ENCODE results near the gene KIF2A.

KIF2A gene

DNA sequence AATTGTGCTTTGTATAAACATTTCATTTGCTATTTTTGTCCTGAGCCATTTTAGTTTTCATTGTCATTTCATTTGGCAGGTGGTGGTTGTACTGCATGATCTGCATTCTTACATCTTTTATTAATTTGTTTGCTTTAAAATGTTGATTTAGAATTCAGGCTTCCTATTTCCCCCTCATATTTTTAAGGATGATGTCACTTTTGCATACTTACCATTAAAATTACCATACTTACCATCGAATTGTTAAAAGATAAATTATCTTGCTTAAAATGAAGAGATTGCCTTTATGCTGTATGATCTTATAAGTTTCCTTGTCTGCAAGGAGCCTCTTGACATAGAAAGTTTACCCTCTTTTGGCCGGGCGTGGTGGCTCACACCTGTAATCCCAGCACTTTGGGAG is 66.6 kb downstream of the KIF2A start:
- DNase-seq (ENCODE audit: insufficient read length, low spot score): no peak

DNA sequence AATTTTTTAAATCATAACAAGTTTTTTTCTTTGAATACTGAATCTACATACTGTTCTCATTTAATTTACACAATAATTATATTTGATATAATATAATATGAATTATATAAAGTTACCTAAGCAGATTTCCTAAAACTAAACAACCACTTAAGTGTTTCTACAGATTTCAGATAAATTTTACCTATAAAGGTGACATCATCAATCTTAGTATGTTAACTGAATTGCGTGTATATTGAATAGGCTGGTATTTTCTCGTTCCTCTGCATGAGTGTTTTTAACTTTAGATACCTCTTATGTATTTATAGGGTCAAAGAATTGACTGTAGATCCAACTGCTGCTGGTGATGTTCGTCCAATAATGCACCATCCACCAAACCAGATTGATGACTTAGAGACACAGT is 67.4 kb downstream of the KIF2A start:
- FAIRE-seq (no peak), DNase-seq (ENCODE audit: insufficient read length, low spot score) (no peak)

More for the DNA sequence above, 66.6 kb downstream of the KIF2A start:
- FAIRE-seq: no peak

DNA sequence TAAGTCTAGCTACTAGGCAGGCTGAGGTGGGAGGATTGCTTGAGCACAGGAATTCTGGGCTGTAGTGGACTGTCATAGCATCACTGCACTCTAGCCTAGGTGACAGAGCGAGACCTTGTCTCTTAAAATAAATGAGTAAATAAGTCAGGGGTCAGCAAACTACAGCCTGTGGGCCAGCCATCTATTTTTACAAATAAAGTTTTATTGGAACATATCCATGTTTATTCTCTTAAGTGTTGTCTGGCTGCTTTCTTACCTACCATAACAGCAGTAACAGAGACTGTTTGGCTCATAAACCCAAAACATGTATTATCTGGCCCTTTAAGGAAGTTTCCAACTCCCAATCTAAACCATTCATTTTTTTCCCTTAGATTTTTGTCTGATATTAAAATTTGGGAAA is 68.1 kb downstream of the KIF2A start:
- no peak for FAIRE-seq
- no peak for DNase-seq (ENCODE audit: insufficient read length, low spot score)

DNA sequence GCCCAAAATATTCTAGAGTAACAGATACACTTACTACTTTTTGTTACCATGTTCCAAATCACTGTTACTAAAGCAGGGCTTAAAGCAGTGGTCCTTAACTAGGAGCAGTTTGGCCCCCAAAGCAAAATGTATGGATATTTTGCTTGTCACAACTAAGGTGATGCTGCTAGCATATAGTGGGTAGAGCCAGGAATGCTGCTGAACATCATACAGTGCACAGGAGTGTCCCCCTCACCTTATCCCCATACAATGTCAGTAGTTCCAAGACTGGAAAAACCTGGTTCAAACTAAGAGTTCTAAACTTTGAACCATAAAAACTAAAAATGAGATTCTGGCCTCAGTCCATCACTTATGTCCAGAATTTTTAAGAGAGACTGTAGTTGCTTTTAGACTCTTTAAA is 69.6 kb downstream of the KIF2A start:
- DNase-seq (ENCODE audit: insufficient read length, low spot score) (no peak), FAIRE-seq (no peak)

DNA sequence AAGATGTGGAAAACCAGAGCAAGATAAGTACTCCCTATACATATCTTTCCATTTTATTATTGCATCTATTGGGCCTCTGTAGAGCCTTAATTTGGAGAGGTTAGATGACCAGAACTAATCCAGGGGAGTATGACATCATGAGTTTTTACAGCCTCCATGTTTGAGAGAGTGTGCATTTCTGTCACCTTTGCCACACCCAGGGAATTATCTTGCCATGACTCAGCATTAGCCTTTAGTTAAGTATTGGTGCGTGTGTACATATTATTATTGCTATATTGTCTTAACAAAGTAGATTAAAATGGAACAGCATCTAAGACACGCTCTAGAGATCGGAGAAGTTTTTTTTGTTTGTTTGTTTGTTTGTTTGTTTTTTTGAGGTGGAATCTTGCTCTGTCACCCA is 70.1 kb downstream of the KIF2A start:
- no peak for DNase-seq (ENCODE audit: insufficient read length, low spot score)
- FAIRE-seq: no peak

DNA sequence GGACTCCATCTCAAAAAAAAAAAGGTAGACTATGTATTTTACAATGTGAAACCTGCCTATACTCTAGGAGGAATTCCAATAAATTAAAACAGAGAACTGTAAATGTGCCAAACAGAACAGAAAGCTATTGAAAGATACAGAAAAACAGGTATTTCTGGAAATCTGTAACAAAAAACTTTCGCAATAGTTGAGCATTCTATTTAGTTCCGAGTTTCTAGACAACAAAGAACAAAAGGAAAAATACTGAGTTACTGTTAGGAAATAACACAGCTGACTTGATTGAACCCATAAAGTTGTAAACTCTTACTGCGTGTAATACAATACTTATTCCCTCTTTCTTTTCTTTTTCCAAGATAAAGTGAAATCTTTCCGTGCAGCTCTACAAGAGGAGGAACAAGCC is 79.1 kb downstream of the KIF2A start:
- DNase-seq (ENCODE audit: insufficient read length, low spot score) (no peak), FAIRE-seq (no peak)

DNA sequence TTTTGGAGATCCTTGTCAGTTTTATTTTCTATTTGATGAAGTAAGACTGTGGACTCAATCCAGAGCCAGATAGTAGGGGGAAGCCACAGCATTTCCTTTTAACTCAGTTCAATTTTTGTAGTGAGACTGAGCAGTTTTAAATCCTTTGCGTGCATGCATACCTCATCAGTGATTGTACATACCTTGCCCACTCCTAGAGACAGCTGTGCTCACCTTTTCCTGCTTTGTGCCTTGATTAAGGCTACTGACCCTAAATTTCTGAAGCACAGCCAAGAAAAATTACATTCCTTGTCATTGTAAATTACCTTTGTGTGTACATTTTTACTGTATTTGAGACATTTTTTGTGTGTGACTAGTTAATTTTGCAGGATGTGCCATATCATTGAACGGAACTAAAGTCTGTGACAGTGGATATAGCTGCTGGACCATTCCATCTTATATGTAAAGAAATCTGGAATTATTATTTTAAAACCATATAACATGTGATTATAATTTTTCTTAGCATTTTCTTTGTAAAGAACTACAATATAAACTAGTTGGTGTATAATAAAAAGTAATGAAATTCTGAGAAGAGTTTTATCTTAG is 79.9 kb downstream of the KIF2A start:
- DNase-seq (ENCODE audit: insufficient read length, low spot score) (no peak), FAIRE-seq (no peak)

DNA sequence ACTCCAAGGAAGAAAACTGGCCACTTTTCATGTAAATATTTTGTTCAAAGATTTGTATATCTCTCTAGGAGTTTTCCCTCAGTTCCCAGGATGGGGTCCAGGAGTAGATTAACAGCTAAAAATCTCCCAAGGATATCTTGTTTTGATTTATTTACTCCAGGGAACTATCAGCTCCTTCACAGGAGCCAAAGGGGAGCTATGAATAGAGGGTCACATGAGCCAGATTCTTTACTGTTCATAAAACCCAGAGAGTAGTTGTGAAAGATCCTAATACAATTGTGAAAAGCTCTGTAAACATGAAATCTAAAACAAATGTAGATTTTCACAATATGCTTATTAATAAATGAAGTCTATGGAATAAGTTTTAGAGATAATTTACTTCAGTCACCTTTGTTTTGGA is 80.8 kb downstream of the KIF2A start:
- FAIRE-seq (no peak), DNase-seq (ENCODE audit: insufficient read length, low spot score) (no peak)

DNA sequence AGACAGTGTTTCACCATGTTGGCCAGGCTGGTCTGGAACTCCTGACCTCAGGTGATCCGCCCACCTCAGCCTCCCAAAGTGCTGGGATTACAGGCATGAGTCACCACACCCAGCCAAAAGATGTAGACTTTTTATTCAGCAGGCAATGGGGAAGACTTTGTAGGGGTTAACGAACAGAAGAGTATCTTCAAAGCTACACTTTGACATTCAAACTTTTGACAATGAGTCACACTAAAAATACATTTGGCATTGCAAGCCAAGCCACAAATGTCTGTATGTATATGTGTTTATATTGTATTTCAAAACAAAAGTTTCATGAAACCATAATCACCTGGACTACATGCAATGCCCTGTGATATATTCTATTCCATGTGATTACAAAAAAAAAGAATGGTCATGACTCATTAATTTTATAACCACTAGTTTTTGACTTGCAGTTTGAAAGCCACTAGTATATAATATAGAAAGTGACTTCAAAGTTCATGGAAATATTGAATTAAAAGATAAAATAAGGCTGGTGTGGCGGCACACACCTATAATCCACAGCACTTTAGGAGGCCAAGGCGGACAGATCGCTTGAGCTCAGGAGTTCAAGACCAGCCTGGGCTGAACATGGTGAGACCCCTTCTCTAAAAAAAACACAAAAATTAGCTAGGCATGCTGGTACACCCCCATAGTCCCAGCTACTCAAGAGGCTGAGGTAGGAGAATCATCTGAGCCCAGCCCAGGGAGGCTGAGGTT is 89.4 kb downstream of the KIF2A start:
- no peak for DNase-seq (ENCODE audit: insufficient read length, low spot score)
- FAIRE-seq: no peak

DNA sequence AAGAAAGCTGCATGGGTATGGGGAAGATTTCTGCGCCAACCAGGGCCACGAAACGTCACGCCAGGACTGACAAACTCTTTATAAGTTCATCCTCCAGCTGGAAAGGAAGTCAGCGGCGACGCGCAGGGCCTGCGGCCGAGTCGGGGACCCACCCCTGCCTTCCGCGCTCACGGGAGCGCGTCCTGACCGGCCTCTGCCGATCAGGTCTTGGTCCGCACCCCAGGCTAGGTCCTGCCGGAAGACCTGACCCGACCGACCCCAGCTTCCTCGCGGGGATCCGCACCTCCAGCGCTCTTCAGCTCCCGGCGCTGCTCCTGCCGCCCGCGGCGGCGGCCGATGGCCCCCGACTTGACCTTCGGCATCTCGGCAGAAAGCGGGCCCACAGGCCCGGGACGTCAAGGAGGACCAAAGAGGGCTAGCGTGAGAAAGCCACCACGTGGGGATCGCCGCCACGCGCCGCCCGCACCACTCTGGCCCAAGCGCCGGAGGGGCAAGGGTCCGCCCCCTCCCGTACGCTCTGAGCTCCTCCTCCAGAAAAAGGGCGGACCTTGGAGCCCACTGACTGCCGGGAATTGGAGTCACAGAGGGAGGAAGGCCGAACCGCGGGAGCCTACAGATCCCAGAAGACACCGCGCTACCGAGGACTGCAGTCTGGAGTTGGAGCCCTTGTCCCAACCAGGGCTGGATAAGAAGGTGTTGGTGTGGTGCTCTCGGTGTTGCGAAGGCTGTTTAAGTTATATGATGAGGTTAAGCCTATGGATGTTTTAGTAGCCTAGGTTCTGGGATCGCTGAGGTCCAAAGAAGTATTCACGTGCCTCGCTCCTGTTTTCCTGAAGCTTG is 97.6 kb downstream of the KIF2A start, which contains the start of gene DIMT1:
Gene DIMT1 (minus strand): TSS at position 495 of the 840 bp plus-strand sequence. CDS start 133 bp downstream, at position 362.
- DNase-seq (ENCODE audit: insufficient read length, low spot score) (peak; percentile 73), FAIRE-seq (peak; percentile 98)

DNA sequence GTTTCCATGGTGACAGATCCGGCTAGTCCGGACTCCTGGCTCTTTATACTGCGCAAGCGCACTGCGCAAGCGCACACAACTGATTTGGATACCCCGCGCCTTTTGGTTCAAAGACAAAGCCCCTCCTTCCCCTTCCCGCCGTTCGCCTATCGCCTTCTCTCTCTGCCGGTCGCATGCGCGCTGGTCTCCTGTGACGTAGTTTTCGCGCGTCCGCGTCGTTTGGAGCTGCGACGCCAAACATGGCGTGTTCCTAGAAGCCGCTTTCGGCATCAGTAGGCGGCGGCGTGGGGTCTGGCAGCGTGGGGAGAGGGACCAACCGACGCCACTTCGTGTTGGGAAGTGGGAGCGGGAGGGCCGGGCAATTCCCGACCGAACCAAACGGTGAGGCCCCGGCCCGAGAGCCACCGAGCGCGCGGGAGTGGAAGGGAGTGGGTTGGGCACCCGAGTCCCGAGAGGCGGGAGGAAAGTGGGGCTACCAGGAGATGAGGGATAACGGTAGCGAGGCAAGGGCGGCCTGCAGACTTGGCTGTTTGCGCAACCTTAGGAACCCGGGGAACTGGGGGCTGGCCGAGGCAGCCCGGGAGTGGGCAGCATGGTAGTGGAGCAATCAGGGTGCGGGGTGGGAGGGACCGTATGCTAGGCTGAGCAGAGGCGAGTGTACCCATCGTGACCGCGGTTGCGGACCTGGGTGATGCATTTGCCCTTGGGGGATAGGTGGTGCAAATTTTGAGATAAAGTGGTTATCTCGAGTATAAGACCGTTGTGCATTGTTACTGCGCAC is 106.7 kb downstream of the KIF2A start, which contains the start of gene IPO11:
Gene IPO11 (plus strand): TSS at position 215 of the 781 bp plus-strand sequence. CDS start 24,517 bp downstream, outside the sequence.
- DNase-seq (ENCODE audit: insufficient read length, low spot score): peak; percentile 83
- FAIRE-seq: peak; percentile 100

DNA sequence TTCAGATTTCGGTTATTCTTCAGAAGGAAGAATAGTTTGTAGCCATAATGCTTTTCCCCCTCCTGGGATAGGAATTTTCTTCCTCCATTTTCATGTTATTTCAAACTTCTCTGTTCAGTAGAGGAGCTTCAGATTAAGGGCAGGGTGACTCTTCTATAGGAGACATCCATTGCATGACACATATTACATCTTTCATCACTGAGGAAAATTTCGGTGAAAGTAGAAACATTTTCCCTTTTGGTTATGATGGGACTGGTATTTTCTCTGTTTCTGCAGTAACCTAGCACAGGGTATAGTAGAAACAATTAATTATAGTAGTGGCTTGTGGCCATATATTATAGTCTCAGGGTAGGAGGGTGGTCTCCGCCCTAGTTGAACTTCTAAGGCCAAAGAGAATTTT is 107.7 kb downstream of the KIF2A start:
- FAIRE-seq (no peak), DNase-seq (ENCODE audit: insufficient read length, low spot score) (no peak)

DNA sequence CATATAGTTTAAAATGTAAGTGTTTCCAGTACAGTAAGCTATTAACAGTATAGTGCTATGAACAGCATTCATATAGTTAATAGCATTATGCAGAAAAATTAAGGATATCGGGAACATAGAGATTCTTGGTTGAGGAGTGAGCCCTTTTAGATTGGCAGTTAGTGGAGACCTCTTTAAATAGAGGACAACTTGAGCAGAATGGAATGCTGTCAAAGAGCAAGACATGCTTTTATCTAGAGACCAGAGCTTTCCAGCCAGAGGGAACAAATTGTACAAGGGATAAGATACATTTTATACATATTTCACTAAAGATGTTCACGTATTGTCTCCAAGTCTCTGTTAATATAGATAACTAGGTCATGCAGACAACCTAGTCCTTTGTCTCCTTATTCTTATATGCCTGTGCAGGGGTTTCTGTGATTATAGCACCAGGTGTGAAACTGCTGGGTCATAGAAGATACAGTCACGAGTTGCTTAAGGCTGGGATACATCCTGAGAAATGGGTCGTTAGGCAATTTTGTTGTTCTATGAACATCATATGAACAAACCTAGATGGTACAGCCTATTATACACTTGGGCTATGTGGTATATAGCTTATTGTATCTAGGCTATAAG is 112.6 kb downstream of the KIF2A start:
- DNase-seq (ENCODE audit: insufficient read length, low spot score): no peak
- no peak for FAIRE-seq

DNA sequence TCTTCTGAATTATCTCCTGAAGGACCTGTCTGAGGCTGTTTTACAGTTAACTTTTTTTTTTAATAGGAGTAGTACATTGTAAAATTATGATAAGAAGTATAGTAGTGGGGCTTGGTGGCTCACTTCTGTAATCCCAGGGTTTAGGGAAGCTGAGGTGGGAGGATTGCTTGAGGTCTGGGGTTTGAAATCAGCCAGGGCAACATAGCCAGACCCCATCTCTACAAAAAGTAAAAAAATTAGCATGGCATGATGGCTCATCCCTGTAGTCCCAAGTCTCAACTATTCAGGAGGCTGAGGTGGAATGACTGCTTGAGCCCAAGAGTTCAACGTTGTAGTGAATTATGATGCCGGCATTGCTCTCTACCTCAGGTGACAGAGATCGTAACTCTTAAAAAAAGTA is 113.6 kb downstream of the KIF2A start:
- DNase-seq (ENCODE audit: insufficient read length, low spot score) (no peak), FAIRE-seq (no peak)

DNA sequence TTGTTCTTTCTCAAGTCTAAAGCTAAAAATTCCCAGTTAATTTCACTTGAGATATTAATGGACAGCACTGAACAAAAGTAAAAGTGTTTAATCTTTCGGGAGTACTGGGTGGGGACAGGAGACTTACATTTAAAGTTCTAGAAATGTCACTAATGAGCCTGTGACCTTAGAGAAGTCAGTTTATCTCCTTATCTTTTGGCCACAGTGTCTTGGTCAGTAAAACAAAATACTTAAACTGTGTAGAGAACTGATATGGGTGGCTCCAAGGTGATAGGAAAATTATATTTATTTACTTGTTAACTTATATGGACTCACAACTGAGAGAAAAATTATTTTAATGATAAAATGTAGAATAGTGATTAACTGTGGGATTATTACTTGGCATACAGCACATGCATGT is 115.4 kb downstream of the KIF2A start:
- DNase-seq (ENCODE audit: insufficient read length, low spot score): no peak
- FAIRE-seq: no peak

DNA sequence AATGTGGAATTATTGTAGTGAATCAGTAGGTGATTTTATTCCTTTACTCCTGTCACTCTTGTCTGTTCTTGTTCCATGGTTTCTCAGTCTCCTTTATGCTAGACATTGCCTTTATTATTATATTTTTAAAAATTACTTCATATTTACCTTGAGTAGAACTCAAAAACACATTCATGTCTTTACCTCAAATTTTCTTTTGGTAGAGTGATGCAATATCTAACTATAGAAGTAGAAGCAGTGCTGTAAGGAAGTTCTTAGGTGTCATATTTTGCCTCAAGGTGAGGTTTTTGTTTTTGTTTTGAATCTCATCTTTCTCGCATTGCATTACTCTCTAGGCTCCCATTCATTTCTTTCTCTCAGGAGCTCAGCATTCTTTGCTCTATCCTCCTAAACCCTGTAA is 118.8 kb downstream of the KIF2A start:
- DNase-seq (ENCODE audit: insufficient read length, low spot score): no peak
- FAIRE-seq: no peak

DNA sequence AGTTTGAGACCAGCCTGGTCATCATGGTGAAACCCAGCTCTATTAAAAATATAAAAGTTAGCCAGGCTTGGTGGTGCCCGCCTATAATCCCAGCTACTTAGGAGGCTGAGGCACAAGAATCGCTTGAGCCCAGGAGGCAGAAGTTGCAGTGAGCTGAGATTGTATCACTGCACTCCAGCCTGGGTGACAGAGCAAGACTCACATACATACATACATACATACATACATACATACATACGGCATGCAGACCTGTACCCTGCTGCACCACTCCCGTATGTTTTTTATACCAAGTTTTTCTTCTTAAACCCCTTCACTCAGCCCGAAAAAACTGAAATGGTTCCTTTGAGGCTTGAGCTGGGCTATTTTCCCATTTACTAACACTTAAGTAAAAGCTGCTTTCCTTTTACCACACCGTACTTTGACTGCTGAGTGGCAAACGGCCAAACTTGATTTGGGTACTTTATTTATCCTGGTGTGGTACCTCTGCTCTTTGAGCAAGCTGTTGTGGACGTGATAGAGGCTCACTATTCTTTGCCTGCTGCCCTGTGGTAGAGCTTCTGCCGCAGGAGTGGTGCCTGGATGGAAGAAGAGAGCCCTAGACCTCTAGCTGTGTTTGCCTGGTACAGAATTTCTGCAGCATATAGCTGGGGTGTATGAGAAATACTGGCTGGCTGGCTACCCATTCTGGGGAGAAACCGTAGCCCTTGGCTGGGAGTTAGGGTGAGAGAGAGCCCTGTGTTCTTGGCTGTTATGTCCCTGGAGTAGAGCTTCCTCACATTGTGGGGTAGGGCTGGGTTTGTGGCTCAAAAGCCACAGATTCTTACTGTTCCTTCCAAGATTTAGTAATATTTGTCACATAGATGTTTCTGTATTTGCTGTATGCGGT is 126.0 kb downstream of the KIF2A start:
- no peak for FAIRE-seq

DNA sequence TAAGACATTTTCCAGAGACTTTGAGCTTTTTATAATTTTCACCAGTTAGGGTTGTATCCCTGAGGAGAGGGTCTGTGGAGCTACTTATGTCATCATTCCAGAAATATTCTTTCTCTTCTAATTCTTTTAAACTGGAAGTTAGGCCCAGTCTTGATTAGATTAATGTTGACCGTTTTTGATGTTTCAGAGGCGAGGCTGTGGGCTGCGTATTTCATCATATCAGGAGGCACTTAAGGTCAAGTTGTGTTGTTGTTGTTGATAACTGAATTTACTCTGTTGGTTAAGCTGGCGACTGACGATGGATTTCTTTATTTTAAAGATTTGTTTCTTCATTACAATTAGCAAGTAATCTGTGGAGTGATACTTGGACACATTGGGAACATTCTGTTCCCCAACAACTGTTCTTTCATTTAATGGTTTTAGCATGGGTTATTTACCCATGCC is 126.6 kb downstream of the KIF2A start:
- DNase-seq (ENCODE audit: insufficient read length, low spot score) (no peak), FAIRE-seq (no peak)

More for the DNA sequence above, 126.0 kb downstream of the KIF2A start:
- DNase-seq (ENCODE audit: insufficient read length, low spot score): no peak

All from GM19239 (cell line).